ENCODE data around the gene TFF1. TPM values are rescaled to one million over a fixed set of nuclear protein-coding genes. Genes with fewer than 3 reads are reported as not detected.

The TFF1 gene
- total and polyA plus RNA-seq, 12 donors: not detected

GRCh38 chr21:42343556-42343955, 22.8 kb downstream of the TFF1 start:
- H3K4me1 ChIP-seq: no peaks in the 10 kb centered on the region
- 87% methylated on average over 6 of the region's 6 CpGs for WGBS, 2 donors
- H3K9me3 ChIP-seq: no peaks in the 10 kb centered on the region
- H3K4me3 ChIP-seq: no peak overlapping the region
- H3K27me3 ChIP-seq: peaks cover 0 to 25% (median 4%) of the 10 kb centered on the region in 7 donors
- no peak for TF ChIP-seq CTCF (IDR thresholded peaks at IDR 0.05)
- intact Hi-C loops (cut with DNase I): loop anchor here in 3 of 10 donors (10.0 kb wide), 2 partner anchors 91 to 101 kb away; no protein-coding TSS in a partner anchor
- H3K36me3 ChIP-seq: no peaks in the 10 kb centered on the region
- DNase-seq (no peak), ATAC-seq (no peak)
- H3K27ac ChIP-seq: no peak overlapping the region

- Histone ChIP-seq H3K27me3 (peaks cover 0 to 22% (median 3%) of the 10 kb centered on the region in 7 donors), H3K4me3 (no peak overlapping the region), H3K36me3 (no peaks in the 10 kb centered on the region), H3K27ac (no peak overlapping the region), H3K9me3 (no peaks in the 10 kb centered on the region), H3K4me1 (peaks cover 0 to 2% (median 0%) of the 10 kb centered on the region in 9 donors)
- TF ChIP-seq CTCF (IDR thresholded peaks at IDR 0.05): no peak
- WGBS, 2 donors: 83 to 87% methylated on average over 10 of the region's 10 CpGs
- ATAC-seq (no peak), DNase-seq (no peak)
- intact Hi-C loops (cut with DNase I): loop anchor here in 3 of 10 donors (10.0 kb wide), 2 partner anchors 92 to 102 kb away; no protein-coding TSS in a partner anchor
Observed at GRCh38 chr21:42343101-42343500, 23.2 kb downstream of the TFF1 start.

- WGBS, 2 donors: 82 to 88% methylated on average over 15 of the region's 15 CpGs
- DNase-seq (no peak), ATAC-seq (no peak)
- no peak overlapping the region for H3K4me3 ChIP-seq
- intact Hi-C loops (cut with DNase I): loop anchor here in 3 of 10 donors (10.0 kb wide), 2 partner anchors 93 to 103 kb away; no protein-coding TSS in a partner anchor
- no peak for TF ChIP-seq CTCF (IDR thresholded peaks at IDR 0.05)
- no peak overlapping the region for H3K27ac ChIP-seq
- no peaks in the 10 kb centered on the region for H3K9me3 ChIP-seq
- H3K27me3 ChIP-seq: peaks cover 0 to 21% (median 9%) of the 10 kb centered on the region in 7 donors
- H3K36me3 ChIP-seq: no peaks in the 10 kb centered on the region
- peaks cover 0 to 7% (median 0%) of the 10 kb centered on the region in 9 donors for H3K4me1 ChIP-seq
Observed at GRCh38 chr21:42341776-42342542, 24.4 kb downstream of the TFF1 start.

- WGBS, 2 donors: 85 to 87% methylated on average over 24 of the region's 24 CpGs
Observed at GRCh38 chr21:42340187-42341050, 25.9 kb downstream of the TFF1 start.

More at GRCh38 chr21:42340187-42341050, 25.9 kb downstream of the TFF1 start:
- Histone ChIP-seq H3K9me3 (no peaks in the 10 kb centered on the region), H3K27ac (no peak overlapping the region), H3K4me1 (peaks cover 0 to 7% (median 0%) of the 10 kb centered on the region in 9 donors), H3K27me3 (peaks cover 0 to 26% (median 10%) of the 10 kb centered on the region in 7 donors), H3K4me3 (no peak overlapping the region), H3K36me3 (no peaks in the 10 kb centered on the region)
- intact Hi-C loops (cut with DNase I): loop anchor here in 3 of 10 donors (10.0 kb wide), 2 partner anchors 94 to 104 kb away; no protein-coding TSS in a partner anchor
- no peak for DNase-seq
- no peak for TF ChIP-seq CTCF (IDR thresholded peaks at IDR 0.05)
- ATAC-seq: no peak
